Fibroblast of skin of left quadriceps (primary cell): ENCODE results near the gene ETFB.
A peak's percentile ranks its signal among the peaks of the same experiment; 100 is the strongest.
"Not testable (repeated sequence)": the region's sequence is repeated elsewhere in the genome, so short reads cannot be mapped to it uniquely, and the experiment has no call there.

Experiments
- DNase-seq, 2 experiments: peaks; one replicate each; pipeline ENCODE4 v3.0.0-alpha.2; 2013; ENCODE audit warnings: low read depth in 2 of 2

The ETFB gene

DNA sequence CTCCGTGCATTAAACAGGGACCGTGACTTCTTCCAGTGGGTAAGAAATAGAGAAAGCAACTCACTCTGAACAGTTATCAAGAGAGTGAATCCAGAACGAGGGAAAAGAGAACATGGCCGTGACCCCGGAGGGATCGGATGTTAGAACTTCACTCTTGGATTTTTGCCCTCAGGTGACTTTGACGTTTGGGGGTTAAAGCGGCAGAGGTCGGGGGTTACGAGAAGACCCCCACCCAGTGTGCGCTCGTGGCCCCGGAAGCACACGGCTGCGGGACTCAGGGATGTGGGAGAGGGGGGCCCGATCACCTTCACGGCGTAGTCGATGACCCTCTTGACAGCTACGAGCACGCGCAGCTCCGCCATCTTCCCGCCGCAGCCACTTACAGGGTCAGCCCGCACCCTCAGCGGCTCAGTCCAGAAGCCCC lies at the start of gene ETFB:
Gene ETFB, minus strand, starts transcription at position 424 of the 424 bp plus-strand sequence. Its CDS starts 62 bp downstream, at position 362.
- no peak for DNase-seq

DNA sequence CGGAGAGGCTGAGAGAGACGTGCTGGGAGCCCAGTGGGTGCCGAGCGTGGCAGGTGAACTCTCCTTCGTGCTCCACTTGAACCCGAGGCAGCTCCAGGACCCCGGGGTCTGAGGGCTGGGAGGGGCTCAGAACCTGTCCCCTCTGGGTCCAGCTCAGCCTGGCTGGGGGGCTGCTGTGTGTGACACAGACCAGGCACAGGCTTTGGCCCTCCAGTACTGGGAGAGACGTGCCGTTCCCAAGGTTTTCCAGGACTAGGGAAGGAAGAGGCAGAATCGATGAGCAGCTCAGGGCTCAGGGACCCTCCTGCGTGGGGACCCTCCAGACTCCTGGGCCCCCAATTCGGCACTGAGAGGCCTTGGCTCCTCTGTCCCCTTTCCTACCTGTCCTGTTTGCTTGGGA lies 49.0 kb upstream of the ETFB start:
- no peak for DNase-seq

DNA sequence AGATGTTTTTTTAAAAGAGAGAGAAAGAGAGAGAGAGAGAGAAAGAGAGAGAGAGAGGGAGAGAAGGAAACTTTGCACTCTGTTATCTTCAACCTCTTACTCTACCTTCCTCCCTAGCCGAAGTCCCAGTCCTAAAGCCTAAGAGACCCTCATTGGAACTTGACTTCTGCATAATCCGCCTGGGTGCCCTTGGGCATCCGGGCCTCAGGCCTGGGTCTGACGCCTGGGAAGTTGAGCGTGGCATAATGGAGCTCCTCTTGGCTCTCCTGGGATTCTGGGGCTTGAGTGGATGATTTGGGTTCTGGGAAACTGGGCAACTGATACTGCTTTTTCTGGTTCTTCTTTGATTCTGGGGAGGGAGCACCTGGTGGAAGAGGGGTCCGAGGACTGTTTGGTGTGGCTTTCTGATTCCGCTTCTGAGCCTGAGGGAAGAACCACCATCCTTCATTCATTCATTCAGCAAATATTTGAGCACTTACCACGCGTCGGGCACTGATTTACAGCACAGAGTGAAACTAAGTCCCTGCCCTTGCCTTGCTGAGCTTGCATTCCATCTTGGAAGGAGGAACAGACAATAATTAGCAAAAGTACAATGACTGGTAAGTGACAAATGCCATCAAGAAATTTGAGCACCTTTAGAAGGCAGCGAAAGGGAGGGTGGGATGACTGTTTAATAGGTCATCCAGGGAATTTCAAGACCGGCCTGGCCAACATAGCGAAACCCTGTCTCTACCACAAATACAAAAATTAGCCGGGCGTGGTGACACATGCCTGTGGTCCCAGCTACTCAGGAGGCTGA lies 45.0 kb upstream of the ETFB start:
- DNase-seq, result no peak

DNA sequence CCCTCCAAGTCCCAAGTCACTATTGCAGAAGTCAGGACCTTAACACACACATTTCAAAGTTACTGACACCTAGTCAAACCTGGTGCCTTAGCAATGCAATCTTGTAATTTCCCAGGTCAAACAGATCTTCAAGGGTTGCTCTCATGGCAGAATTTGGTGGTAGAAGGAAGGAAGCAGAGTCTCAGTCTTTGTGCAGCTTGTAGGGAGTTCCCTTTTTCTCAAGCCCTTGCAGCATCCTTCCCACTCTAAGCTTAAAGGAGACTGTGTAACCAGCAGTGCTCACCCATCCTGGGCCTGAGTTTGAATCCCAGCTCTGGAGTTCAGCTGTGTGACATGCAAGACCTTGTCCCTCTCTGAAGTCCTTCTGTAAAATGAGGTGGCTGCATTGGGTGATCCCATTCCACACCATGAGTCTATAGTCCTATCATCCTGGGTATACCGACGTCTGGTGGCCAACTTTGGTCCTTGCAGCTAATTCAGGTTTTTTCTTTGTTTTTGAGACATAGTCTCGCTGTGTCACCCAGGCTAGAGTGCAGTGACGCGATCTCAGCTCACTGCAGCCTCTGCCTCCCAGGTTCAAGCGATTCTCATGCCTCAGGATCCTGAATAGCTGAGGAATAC lies 41.4 kb upstream of the ETFB start:
- DNase-seq, result no peak

- no peak for DNase-seq
These were observed 35.9 kb upstream of the ETFB start for GRCh38 chr19:51402117-51402516.

DNA sequence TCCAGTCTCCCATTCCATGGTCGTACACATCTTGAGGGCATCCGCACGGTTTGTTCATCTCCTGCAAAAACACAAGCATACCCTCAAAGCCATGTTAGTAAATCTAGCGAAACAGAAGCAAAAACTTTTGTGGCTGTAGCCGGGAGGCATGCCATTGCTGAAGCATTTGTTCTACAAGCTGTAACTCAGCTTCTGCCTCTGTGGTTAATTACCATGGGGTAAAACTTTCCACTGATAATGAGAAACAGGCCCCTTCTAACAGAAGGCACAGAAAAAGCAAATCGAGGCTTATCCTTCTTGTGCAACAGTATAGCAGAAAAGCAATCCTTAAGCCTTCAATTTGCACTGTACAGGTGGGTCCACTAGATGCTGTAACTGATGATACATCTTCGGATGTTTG lies 33.7 kb upstream of the ETFB start:
- DNase-seq, result not testable (repeated sequence)

- no peak for DNase-seq
These were observed 33.0 kb upstream of the ETFB start for GRCh38 chr19:51399231-51399630.

GRCh38 chr19:51398096-51398704 lies 32.0 kb upstream of the ETFB start:
- DNase-seq, result no peak

DNA sequence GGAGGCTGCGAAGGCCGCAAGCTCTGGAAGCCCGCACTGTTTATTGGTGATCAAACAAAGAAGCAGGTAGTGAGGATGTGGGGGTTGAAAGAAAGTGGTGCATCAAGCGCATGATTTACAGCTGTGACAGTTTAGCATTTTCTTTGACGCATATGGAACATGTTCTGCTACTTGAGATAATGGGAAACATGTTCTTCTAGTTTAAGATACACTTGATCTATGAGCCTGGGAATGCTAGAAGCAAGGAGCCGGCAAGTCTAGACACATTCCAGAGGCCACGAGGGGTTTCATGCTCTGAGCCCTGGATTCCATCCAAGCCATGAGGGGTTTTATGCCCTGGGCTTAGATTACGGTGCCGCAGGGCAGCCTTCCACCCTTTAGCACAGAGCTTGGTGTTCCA lies 31.3 kb upstream of the ETFB start:
- DNase-seq, result peak; percentile 7 to 12

GRCh38 chr19:51396175-51396574 lies 30.0 kb upstream of the ETFB start:
- DNase-seq, result no peak

GRCh38 chr19:51394050-51394836 lies 28.1 kb upstream of the ETFB start:
- peak; percentile 96 to 97 for DNase-seq

DNA sequence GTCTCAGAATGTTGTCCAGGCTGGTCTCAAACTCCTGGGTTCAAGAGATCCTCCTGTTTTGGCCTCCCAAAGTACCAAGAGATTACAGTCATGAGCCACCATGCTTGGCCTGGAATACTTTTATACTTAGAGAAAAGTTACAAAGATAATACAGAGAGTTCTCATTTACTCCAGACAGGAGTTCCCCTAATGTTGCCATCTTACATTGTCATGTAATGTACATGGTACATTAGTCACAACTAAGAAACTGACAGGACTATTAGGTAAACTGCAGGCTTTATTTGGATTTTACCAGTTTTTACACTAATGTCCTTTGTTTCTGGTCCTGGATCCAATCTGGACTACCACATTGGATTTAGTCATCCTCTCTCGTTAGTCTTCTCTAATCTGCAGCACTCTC lies 26.5 kb upstream of the ETFB start:
- no peak for DNase-seq

GRCh38 chr19:51391073-51391611 lies 25.0 kb upstream of the ETFB start:
- DNase-seq, result no peak

DNA sequence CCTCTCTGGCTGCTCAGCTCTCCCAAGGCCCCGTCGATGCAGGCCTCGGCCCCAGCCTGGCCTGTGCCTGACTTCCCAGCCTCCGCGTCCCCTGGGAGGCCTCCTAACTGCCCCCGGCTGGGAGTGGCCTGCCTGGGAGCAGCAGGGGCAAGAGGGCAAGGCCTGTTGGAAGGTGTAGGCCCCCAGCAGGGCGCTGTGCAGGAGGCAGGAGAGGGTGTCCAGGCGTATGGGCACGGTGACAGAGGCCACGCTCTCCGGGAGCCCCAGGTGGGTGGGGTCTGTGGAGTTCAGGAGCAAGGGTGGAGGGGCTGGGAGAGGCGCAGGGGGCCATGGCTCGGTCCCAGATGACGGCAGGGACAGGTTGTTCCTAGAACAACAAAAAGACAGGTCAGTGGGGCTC lies 23.0 kb upstream of the ETFB start:
- DNase-seq, result no peak

DNA sequence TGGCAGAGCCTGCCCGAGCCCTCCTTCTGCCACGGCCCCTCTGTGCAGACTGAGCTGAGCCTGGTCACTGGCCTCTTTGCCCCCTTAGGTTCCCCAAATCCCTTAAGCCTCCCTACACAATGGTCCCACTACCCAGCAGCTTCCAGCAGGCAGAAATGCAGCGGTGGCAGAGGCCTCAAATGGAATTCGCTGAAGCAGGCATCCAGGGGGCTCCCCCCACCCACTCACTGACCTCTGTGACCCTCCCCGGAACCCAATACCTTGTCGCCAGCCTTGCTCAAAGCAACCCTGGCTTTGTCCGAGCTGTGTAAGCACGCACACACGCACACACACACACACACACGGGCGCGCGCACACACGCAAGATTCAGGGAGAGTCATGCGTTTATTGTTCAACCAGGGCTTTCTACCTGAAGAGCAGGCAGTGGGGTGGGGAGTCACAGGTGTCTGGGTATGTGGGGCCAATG lies 21.8 kb upstream of the ETFB start, which contains the start of gene LIM2:
Gene LIM2, minus strand, starts transcription at position 51 of the 466 bp plus-strand sequence. CDS start 531 bp downstream, outside the sequence.
- DNase-seq, result no peak

GRCh38 chr19:51386882-51387520 lies 20.8 kb upstream of the ETFB start:
- DNase-seq, result no peak

GRCh38 chr19:51382004-51382403 lies 15.8 kb upstream of the ETFB start:
- DNase-seq, result no peak

DNA sequence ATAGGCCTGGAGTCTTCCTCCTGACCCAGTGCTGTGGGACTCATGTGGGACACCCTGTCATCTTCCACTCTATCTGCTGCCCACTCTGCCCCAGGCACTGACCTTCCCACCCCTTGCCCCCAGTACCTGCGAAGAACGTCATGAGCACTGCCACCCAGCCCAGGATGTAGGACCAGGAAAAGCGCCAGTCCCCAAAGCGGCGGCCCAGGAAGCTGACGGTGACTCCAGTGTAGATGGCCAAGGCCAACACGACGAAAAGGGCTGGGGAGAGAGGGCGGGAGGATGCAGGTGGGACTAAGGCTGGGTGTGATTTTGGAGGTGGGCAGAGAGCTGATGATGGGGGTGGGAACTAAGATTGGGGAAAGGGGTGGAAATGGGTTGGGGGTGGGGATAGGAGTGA lies 14.2 kb upstream of the ETFB start:
- no peak for DNase-seq

DNA sequence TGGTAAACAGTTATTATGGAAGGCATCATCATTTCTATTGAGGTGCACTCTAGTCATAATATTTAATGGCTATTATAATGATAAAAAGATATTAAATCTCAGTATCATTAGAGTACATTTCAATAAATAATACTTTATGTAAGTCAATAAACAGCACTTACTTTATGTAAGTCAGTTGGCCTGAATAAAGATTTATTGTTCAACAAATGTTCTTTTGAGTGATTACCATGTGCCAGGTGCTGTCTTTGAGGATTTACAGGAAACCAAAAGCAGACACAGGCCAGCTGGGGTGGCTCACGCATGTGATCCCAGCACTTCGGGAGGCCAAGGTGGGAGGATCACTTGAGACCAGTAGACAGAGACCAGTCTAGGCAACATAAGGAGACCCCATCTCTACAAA lies 11.2 kb upstream of the ETFB start:
- no peak for DNase-seq

DNA sequence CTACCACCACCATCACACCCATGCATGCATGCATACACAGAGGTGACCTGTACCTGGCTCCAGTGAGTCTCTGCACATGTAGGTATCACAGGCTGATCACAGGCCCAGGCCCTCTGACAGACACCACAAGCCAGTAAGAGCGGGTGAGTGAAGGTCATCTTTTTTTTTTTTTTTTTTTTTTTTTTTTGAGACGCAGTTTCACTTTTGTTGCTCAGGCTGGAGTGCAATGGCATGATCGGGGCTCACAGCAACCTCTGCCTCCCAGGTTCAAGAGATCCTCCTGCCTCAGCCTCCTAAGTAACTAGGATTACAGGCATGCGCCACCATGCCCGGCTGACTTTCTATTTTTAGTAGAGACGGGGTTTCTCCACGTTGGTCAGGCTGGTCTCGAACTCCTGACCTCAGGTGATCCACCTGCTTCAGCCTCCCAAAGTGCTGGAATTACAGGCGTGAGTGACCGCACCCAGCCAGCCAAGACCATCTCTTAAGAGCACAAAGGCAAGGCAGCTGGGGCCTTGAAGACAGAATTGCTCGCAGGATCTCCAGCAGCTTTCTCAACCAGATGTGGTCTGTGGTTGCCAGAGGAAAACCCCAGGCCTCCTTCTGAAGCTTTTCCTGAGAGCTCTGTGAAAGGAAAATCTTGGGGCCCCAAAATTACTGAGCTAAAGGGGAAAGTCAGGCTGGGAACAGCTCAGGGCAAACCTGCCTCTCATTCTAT lies 9.5 kb upstream of the ETFB start:
- no peak for DNase-seq
